ENCODE measurements around the gene PTGES. TPM values are rescaled to one million over a fixed set of nuclear protein-coding genes. Genes with fewer than 3 reads are reported as not detected.
A peak's percentile ranks its signal among the peaks of the same experiment; 100 is the strongest.

PTGES gene, protein sequence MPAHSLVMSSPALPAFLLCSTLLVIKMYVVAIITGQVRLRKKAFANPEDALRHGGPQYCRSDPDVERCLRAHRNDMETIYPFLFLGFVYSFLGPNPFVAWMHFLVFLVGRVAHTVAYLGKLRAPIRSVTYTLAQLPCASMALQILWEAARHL
- total RNA-seq (2014; rRNA removed; shearing (Covaris generic)), result 3.6 and 3.9 TPM in 2 replicates
- polyA plus RNA-seq (2016; fragmentation: Nextera tagmentation; extraction: Ambion mirVana), result 2.8 and 3.3 TPM in 2 replicates
- long read RNA-seq, partial matches to known transcripts, result 0 of 1 reads
- long read RNA-seq, other reads (novel, unspliced or antisense), result 0 of 1 reads

DNA sequence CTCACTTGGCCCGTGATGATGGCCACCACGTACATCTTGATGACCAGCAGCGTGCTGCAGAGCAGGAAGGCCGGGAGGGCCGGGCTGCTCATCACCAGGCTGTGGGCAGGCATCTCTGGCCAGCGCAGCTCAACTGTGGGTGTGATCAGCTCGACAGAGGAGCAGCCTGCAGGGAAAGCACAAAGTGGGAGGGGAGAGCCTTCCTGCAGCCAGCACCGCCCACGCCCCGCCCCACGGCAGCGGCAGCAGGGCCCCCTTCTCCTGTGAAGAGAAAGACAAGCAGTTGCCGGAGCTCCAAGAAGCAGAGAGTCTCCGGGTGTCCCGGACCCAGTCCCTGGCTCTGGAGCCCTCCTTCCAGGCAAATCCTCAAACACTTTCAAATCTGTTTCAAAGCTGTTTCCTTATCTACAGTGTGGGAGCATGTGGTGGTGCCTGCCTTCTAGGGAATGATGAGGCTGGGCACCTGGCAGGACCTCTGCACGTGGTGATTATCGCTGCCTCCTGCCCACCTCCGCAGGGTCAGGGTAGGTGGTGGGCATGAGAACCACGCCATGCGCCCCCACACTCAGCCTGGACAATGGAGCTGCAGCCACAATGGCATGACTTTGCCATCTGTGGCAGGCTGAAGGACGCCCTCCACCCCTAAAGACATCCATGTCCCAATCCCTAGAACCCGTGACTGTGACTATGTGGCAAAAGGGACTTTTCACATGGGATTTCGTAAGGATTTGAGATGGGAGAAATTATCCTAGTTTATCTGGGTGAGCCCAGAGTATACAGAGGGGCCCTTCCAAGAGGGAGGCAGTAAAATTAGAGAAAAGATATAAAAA is at the start of gene PTGES:
TSS of gene PTGES (minus strand) at position 143 of the 830 bp plus-strand sequence. CDS start at position 113, 30 bp downstream.
- Mint-ChIP-seq H3K4me3 (peak within 1 kb of the TSS; percentile 52; the same call in 2 of the 3 replicates), H3K4me1 (peaks cover 17% of the 10 kb centered on the region), H3K9me3 (no peaks in the 10 kb centered on the region), H3K27ac (no peak within 1 kb of the TSS), H3K27me3 (ENCODE audit: insufficient read depth, low read depth, poor library complexity) (peaks cover 9% of the 10 kb centered on the region), H3K36me3 (ENCODE audit: low read depth) (no peaks in the 10 kb centered on the region)
- ATAC-seq, result peak; percentile 93
- peak; percentile 61 for DNase-seq (ENCODE audit: low spot score)
- Histone ChIP-seq H3K36me3 (ENCODE audit: insufficient read depth) (no peaks in the 10 kb centered on the region), H3K4me2 (peak within 1 kb of the TSS; percentile 51; the same call in 1 of the 2 replicates), H3F3A (replicated peaks; ENCODE audit: low read depth) (0 out of 2 replicates have a peak, but pooled peaks cover 4% of the 10 kb centered on the region), H3K79me2 (replicated peaks; ENCODE audit: insufficient read depth) (no peaks in the 10 kb centered on the region), H3K9me2 (ENCODE audit: insufficient read depth) (no peaks in the 10 kb centered on the region), H3K4me1 (ENCODE audit: insufficient read depth) (peaks cover 9% of the 10 kb centered on the region), H2AFZ (peak within 1 kb of the TSS; percentile 95), H3K4me3 (peak within 1 kb of the TSS; percentile 26; the same call in 1 of the 2 replicates), H4K20me1 (replicated peaks; ENCODE audit: insufficient read depth) (no peaks in the 10 kb centered on the region), H3K27me3 (ENCODE audit: insufficient read depth) (no peaks in the 10 kb centered on the region), H3K27ac (ENCODE audit: low read depth) (no peak within 1 kb of the TSS)
- TF ChIP-seq, protein P1, sequence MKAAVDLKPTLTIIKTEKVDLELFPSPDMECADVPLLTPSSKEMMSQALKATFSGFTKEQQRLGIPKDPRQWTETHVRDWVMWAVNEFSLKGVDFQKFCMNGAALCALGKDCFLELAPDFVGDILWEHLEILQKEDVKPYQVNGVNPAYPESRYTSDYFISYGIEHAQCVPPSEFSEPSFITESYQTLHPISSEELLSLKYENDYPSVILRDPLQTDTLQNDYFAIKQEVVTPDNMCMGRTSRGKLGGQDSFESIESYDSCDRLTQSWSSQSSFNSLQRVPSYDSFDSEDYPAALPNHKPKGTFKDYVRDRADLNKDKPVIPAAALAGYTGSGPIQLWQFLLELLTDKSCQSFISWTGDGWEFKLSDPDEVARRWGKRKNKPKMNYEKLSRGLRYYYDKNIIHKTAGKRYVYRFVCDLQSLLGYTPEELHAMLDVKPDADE (IDR thresholded peaks at IDR 0.05), result no peak
- no peak for TF ChIP-seq NANOG (IDR thresholded peaks at IDR 0.05; ENCODE audit: borderline replicate concordance)
- TF ChIP-seq ZNF114 (CRISPR knock-in tag; IDR thresholded peaks at IDR 0.05), result no peak
- no peak for TF ChIP-seq EZH2phosphoT487 (IDR thresholded peaks at IDR 0.05; ENCODE audit: unreplicated experiment)
- TF ChIP-seq ZNF331 (CRISPR knock-in tag; IDR thresholded peaks at IDR 0.05; ENCODE audit: low read depth), result no peak
- TF ChIP-seq, protein P2, sequence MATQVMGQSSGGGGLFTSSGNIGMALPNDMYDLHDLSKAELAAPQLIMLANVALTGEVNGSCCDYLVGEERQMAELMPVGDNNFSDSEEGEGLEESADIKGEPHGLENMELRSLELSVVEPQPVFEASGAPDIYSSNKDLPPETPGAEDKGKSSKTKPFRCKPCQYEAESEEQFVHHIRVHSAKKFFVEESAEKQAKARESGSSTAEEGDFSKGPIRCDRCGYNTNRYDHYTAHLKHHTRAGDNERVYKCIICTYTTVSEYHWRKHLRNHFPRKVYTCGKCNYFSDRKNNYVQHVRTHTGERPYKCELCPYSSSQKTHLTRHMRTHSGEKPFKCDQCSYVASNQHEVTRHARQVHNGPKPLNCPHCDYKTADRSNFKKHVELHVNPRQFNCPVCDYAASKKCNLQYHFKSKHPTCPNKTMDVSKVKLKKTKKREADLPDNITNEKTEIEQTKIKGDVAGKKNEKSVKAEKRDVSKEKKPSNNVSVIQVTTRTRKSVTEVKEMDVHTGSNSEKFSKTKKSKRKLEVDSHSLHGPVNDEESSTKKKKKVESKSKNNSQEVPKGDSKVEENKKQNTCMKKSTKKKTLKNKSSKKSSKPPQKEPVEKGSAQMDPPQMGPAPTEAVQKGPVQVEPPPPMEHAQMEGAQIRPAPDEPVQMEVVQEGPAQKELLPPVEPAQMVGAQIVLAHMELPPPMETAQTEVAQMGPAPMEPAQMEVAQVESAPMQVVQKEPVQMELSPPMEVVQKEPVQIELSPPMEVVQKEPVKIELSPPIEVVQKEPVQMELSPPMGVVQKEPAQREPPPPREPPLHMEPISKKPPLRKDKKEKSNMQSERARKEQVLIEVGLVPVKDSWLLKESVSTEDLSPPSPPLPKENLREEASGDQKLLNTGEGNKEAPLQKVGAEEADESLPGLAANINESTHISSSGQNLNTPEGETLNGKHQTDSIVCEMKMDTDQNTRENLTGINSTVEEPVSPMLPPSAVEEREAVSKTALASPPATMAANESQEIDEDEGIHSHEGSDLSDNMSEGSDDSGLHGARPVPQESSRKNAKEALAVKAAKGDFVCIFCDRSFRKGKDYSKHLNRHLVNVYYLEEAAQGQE (IDR thresholded peaks at IDR 0.05; ENCODE audit: unreplicated experiment), result no peak
- TF ChIP-seq JUNB (IDR thresholded peaks at IDR 0.05; ENCODE audit: unreplicated experiment), result no peak
- no peak for TF ChIP-seq POLR2AphosphoS5 (IDR thresholded peaks at IDR 0.05; ENCODE audit: low read depth)
- no peak for TF ChIP-seq STAT1 (IDR thresholded peaks at IDR 0.05; ENCODE audit: unreplicated experiment)
- no peak for TF ChIP-seq CREB1 (CRISPR knock-in tag; IDR thresholded peaks at IDR 0.05; ENCODE audit: low read depth)
- TF ChIP-seq, protein P3, sequence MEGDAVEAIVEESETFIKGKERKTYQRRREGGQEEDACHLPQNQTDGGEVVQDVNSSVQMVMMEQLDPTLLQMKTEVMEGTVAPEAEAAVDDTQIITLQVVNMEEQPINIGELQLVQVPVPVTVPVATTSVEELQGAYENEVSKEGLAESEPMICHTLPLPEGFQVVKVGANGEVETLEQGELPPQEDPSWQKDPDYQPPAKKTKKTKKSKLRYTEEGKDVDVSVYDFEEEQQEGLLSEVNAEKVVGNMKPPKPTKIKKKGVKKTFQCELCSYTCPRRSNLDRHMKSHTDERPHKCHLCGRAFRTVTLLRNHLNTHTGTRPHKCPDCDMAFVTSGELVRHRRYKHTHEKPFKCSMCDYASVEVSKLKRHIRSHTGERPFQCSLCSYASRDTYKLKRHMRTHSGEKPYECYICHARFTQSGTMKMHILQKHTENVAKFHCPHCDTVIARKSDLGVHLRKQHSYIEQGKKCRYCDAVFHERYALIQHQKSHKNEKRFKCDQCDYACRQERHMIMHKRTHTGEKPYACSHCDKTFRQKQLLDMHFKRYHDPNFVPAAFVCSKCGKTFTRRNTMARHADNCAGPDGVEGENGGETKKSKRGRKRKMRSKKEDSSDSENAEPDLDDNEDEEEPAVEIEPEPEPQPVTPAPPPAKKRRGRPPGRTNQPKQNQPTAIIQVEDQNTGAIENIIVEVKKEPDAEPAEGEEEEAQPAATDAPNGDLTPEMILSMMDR (conservative IDR thresholded peaks at IDR 0.05; ENCODE audit: low read depth in 2 of 2), result no peak
- TF ChIP-seq, protein P4, sequence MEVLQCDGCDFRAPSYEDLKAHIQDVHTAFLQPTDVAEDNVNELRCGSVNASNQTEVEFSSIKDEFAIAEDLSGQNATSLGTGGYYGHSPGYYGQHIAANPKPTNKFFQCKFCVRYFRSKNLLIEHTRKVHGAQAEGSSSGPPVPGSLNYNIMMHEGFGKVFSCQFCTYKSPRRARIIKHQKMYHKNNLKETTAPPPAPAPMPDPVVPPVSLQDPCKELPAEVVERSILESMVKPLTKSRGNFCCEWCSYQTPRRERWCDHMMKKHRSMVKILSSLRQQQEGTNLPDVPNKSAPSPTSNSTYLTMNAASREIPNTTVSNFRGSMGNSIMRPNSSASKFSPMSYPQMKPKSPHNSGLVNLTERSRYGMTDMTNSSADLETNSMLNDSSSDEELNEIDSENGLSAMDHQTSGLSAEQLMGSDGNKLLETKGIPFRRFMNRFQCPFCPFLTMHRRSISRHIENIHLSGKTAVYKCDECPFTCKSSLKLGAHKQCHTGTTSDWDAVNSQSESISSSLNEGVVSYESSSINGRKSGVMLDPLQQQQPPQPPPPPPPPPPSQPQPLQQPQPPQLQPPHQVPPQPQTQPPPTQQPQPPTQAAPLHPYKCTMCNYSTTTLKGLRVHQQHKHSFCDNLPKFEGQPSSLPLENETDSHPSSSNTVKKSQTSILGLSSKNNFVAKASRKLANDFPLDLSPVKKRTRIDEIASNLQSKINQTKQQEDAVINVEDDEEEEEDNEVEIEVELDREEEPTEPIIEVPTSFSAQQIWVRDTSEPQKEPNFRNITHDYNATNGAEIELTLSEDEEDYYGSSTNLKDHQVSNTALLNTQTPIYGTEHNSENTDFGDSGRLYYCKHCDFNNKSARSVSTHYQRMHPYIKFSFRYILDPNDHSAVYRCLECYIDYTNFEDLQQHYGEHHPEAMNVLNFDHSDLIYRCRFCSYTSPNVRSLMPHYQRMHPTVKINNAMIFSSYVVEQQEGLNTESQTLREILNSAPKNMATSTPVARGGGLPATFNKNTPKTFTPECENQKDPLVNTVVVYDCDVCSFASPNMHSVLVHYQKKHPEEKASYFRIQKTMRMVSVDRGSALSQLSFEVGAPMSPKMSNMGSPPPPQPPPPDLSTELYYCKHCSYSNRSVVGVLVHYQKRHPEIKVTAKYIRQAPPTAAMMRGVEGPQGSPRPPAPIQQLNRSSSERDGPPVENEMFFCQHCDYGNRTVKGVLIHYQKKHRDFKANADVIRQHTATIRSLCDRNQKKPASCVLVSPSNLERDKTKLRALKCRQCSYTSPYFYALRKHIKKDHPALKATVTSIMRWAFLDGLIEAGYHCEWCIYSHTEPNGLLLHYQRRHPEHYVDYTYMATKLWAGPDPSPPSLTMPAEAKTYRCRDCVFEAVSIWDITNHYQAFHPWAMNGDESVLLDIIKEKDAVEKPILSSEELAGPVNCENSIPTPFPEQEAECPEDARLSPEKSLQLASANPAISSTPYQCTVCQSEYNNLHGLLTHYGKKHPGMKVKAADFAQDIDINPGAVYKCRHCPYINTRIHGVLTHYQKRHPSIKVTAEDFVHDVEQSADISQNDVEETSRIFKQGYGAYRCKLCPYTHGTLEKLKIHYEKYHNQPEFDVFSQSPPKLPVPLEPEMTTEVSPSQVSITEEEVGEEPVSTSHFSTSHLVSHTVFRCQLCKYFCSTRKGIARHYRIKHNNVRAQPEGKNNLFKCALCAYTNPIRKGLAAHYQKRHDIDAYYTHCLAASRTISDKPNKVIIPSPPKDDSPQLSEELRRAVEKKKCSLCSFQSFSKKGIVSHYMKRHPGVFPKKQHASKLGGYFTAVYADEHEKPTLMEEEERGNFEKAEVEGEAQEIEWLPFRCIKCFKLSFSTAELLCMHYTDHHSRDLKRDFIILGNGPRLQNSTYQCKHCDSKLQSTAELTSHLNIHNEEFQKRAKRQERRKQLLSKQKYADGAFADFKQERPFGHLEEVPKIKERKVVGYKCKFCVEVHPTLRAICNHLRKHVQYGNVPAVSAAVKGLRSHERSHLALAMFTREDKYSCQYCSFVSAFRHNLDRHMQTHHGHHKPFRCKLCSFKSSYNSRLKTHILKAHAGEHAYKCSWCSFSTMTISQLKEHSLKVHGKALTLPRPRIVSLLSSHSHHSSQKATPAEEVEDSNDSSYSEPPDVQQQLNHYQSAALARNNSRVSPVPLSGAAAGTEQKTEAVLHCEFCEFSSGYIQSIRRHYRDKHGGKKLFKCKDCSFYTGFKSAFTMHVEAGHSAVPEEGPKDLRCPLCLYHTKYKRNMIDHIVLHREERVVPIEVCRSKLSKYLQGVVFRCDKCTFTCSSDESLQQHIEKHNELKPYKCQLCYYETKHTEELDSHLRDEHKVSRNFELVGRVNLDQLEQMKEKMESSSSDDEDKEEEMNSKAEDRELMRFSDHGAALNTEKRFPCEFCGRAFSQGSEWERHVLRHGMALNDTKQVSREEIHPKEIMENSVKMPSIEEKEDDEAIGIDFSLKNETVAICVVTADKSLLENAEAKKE (CRISPR knock-in tag; IDR thresholded peaks at IDR 0.05), result no peak

Data from GM23338 (cell line).